GM18867 (cell line): Measurements from ENCODE around the gene HNF4A.
"Not testable (repeated sequence)": the region's sequence is repeated elsewhere in the genome, so short reads cannot be mapped to it uniquely, and the experiment has no call there.

ENCODE experiments used
- ATAC-seq: cut with Tn5 transposase; IDR thresholded peaks from one replicate; pipeline ENCODE4 v1.9.1; 2021; ENCODE audit warnings: mild to moderate bottlenecking, moderate library complexity; ENCODE audit not compliant: unreplicated experiment

The HNF4A gene

GRCh38 chr20:44355498-44356352 is at the start of gene HNF4A:
Gene HNF4A (plus strand): TSS chr20:44355699. CDS start chr20:44355805, 106 bp downstream.
- ATAC-seq, result no peak

DNA sequence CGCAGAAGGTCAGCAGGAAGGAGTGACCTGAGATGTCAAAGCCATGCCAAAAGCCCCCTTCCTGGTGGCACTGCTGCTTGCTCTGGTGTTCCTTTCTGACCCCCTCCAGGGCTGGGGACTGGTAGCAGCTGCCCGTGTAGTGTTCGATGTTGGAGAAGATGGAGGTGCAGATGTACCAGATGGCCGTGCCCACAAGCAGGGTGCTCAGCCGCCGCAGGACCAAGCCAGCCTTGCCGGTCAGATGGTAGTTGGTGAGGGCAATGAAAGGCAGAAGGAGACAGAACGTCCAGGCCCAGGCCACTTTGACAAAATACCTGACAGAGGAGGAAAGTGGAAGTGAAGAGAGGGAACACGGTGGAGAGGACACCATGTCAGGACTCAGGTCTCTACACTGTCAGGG is 48.6 kb upstream of the HNF4A start:
- ATAC-seq, result no peak

GRCh38 chr20:44309763-44310663 is 45.5 kb upstream of the HNF4A start:
- no peak for ATAC-seq

- ATAC-seq, result peak; percentile 91
Measured at GRCh38 chr20:44310664-44311639, 44.5 kb upstream of the HNF4A start, which contains the start of gene FITM2. Gene FITM2 (minus strand): TSS chr20:44311202. CDS start chr20:44311148, 54 bp downstream.

- no peak for ATAC-seq
Measured at GRCh38 chr20:44314870-44315269, 40.6 kb upstream of the HNF4A start.

DNA sequence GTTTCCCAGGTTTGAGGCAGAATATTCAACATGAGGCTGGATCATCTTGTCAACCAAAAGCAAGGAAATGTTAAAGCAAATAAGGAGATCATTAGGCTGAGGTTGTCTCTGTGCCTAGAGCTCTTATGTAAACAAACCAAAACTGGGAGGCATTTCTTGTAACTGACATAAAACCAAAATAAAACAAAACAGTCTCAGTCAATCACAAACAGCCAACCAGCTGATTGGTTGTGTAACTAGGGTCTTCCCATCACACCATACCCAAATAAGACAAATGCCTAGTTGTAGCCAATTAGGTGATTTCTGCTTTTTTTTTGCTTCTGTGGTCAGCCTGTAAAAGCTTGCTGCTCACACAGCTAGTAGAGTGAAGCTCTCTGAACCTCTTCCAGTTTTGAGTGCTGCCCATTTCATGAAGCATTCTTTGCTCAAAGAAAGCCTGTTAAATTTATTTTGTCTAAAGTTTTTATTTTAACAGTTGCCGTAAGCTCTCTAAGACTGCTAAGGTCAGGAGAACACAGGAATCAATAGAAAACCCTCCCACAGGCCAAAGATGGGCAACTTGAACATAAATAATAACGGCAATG is 35.6 kb upstream of the HNF4A start:
- no peak for ATAC-seq

DNA sequence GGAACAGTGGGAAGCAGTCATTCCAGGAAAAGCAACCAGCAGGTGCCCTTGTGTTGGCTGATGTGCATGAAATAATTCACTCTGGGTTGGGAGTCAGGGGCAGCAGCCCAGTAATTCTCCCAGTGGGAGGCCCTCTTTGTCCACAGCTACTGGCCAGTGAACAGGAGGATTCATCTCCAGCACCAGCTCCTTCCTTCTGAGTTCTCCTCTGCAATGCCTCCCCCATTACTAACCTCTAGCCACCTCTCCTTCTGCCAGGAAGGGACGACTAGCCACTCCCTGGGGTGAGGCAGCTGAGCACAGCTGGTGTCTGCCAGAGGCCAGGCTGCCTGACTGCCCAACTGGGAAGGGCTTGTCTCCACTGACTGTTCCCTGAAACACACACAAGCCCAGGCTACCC is 31.2 kb upstream of the HNF4A start:
- ATAC-seq, result no peak

- no peak for ATAC-seq
Measured at GRCh38 chr20:44326391-44327159, 28.9 kb upstream of the HNF4A start.

DNA sequence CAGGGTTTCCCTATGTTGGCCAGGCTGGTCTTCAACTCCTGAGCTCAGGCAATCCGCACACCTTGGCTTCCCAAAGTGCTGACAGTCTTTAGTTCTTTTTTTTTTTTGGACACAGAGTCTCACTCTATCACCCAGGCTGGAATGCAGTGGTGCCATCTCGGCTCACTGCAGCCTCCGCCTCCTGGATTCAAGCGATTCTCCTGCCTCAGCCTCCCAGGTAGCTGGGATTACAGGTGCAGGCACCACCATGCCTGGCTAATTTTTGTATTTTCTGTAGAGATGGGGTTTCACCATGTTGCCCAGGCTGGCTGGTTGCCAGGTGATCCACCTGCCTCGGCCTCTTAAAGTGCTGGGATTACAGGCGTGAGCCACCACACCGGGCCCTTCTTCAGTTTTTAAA is 27.8 kb upstream of the HNF4A start:
- ATAC-seq, result not testable (repeated sequence)

DNA sequence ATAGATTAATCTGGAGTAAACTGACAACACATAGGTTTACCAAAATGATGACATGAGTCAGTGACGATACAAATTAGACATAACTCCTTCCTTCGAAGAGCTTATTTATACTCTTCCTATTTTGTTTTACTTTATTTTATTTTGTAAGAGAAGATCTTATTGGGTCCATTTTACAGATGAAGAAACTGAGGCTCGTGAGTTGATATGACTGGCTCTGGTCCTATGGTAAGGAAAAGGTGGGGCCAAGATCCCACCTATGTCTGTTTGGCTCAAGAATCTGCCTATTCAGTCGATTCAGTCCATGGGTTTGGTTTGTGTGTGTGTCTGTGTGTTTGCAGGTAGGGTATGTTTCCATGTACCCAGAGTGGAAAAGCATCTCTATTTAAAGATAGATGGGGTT is 27.1 kb upstream of the HNF4A start:
- ATAC-seq, result no peak

- ATAC-seq, result no peak
Measured at GRCh38 chr20:44331201-44331600, 24.3 kb upstream of the HNF4A start.

- ATAC-seq, result no peak
Measured at GRCh38 chr20:44334306-44334705, 21.2 kb upstream of the HNF4A start.

GRCh38 chr20:44334709-44335108 is 20.8 kb upstream of the HNF4A start:
- no peak for ATAC-seq

DNA sequence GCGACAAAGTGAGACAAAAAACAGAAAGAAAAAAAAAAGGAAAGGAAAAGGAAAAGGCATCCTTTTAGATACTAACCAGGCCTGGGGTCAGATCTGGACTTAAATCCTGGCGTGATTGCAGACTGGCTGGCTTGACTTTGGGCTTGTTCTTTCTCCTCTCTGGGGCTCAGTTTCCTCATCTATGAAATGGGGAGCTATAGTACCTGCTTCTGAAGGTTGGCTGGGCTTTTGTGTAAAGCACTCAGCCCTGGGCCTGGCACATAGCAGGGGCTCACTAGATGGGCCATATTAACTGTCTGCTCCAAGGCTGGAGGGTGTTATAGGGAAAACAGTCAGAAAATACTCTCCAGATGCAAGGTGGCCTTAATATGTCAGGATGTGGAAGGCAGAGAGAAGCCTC is 19.8 kb upstream of the HNF4A start:
- no peak for ATAC-seq

DNA sequence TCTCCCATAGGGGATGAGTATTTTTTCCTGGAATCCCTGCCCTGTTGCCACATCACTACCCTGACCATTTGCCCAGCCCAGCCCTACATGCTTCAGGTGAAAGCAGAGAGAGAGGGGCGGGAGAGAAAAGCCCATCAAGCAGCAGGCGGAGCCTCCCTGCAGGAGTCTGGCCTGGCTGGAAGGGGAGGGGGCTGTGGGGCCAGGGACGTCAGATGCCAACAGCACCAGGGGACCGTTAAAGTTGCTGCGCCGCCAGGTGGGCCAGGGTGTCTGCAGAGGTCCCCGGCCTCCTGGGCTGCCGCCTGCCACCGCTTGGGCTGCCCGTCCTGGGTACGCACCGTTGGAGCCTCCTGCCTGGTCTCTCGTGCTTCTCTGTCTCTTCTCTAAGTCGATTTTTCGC is 19.4 kb upstream of the HNF4A start:
- ATAC-seq, result no peak

DNA sequence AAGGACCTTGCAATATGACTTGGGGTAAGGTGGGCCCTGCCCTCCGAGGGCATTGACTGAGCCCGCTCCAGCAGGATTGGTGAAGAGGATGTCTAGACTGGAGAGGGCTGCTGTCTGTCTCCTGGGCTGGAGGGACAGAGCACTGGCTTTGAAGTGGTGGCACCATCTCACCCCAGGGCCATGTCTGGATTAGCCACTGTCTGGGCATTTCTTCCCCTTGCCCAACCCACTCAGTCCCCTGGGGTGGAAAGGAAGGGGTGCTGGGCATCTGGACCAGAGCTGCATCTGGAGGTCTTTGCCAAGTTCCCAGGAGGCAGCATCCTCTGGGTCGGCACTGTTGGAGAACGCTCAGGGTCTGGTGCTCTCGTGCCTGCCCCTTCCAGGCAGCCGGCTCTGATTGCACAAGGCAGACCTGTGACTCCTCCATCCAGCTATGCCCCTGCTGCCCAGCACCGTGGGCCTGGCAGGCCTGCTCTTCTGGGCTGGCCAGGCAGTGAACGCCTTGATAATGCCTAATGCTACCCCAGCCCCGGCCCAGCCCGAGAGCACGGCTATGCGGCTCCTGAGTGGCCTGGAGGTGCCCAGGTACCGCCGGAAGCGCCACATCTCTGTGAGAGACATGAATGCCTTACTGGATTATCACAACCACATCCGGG is 18.6 kb upstream of the HNF4A start, which contains the start of gene R3HDML:
R3HDML (plus strand) TSS at position 319 of the 656 bp plus-strand sequence; CDS start at position 434, 115 bp downstream.
- no peak for ATAC-seq

GRCh38 chr20:44342248-44342647 is 13.3 kb upstream of the HNF4A start:
- no peak for ATAC-seq

- ATAC-seq, result no peak
Measured at GRCh38 chr20:44343162-44343675, 12.3 kb upstream of the HNF4A start.

GRCh38 chr20:44344723-44345122 is 10.8 kb upstream of the HNF4A start:
- ATAC-seq, result no peak
